HCT116 (cell line): ENCODE data around the gene PLB1. TPM values are rescaled to one million over a fixed set of nuclear protein-coding genes. Genes with fewer than 3 reads are reported as not detected.
A peak's percentile ranks its signal among the peaks of the same experiment; 100 is the strongest.

Experiments
- ATAC-seq: fragments of 200-7000 bp; cut with Tn5 transposase; 2 replicates; pipeline ENCODE4 v1.9.1; 2020; ENCODE audit warnings: mild to moderate bottlenecking, moderate library complexity
- BruUV-seq: library from RNA; stranded (reverse); fragments of 400-500 nt; replicated peaks from 2 replicates; lab custom pipeline; 2021; lab: Mats Ljungman, UMichigan
- CTCF ChIA-PET: fragments of 300-600 bp; sonication (Branson Sonifier 250); formaldehyde crosslinking; loops from one replicate; lab custom pipeline; 2021; ENCODE audit warnings: antibody characterized with exemption; lab: Charles Lee
- POLR2A ChIA-PET: fragments of 300-600, 350-600 bp; sonication (Branson Sonifier 250); formaldehyde crosslinking; loops from one replicate; lab custom pipeline; 2021; ENCODE audit warnings: antibody characterized with exemption; lab: Charles Lee
- RAD21 ChIA-PET, 2 experiments: fragments of 300-600 bp; sonication (Branson Sonifier 250); formaldehyde crosslinking; loops; one replicate each; lab custom pipeline; 2023; ENCODE audit warnings: low total read pairs in 2 of 2; ENCODE audit not compliant: uncharacterized antibody in 2 of 2, unreplicated experiment in 2 of 2, low non-redundant PET in 1 of 2; lab: Charles Lee
- DNase-seq: peaks from one replicate; pipeline ENCODE4 v3.0.0-alpha.2; 2010; ENCODE audit warnings: low read depth, low spot score
- H2AFZ ChIP-seq: fragments of 200-600 bp; shearing (Covaris generic), sonication (generic); 2 replicates; pipeline ENCODE4 v1.6.1; 2017; ENCODE audit warnings: low read depth, mixed run types, mixed read lengths, antibody characterized with exemption, low read length; ENCODE audit not compliant: poor library complexity, severe bottlenecking
- H3K27ac ChIP-seq: 2 replicates; pipeline ENCODE4 v1.5.1; 2012; ENCODE audit warnings: low read depth, low read length
- H3K27me3 ChIP-seq: fragments of 200-600 bp; sonication (generic); 2 replicates; pipeline ENCODE4 v1.6.1; 2016; ENCODE audit warnings: mixed run types, low read length, mixed read lengths; ENCODE audit not compliant: insufficient read depth
- H3K36me3 ChIP-seq, 2 experiments: fragments of 200-500 bp in 1 of 2; fragments of 200-600 bp in 1 of 2; sonication (Bioruptor generic) in 1 of 2; sonication (generic) in 1 of 2; 2 replicates each; pipeline versions ENCODE4 v1.5.1 to v1.6.1; 2014 to 2016; ENCODE audit warnings: low read length in 2 of 2, inconsistent platforms in 1 of 2, mixed read lengths in 1 of 2, mixed run types in 1 of 2; ENCODE audit not compliant: insufficient read depth in 2 of 2, control insufficient read depth in 1 of 2
- H3K4me1 ChIP-seq, 2 experiments: fragments of 200-600 bp in 1 of 2; sonication (generic) in 1 of 2; 2 replicates each; pipeline versions ENCODE4 v1.5.1 to v1.6.1; 2012 to 2017; ENCODE audit warnings: low read length in 2 of 2, inconsistent platforms in 1 of 2, mild to moderate bottlenecking in 1 of 2, mixed read lengths in 1 of 2, mixed run types in 1 of 2, moderate library complexity in 1 of 2; ENCODE audit not compliant: insufficient read depth in 2 of 2, control insufficient read depth in 1 of 2
- H3K4me2 ChIP-seq: fragments of 200-600 bp; sonication (generic); 2 replicates; pipeline ENCODE4 v1.6.1; 2017; ENCODE audit warnings: mixed run types, low read length, mixed read lengths
- H3K4me3 ChIP-seq, 2 experiments: fragments of 200-600 bp in 1 of 2; sonication (generic) in 1 of 2; replicated peaks in 1 of 2; 2 replicates each; pipeline ENCODE4 v1.5.1; 2011 to 2016; ENCODE audit warnings: low read length in 2 of 2, control low read depth in 1 of 2, low read depth in 1 of 2, mild to moderate bottlenecking in 1 of 2, mixed read lengths in 1 of 2, mixed run types in 1 of 2
- H3K79me2 ChIP-seq: fragments of 200-600 bp; sonication (generic); 2 replicates; pipeline ENCODE4 v1.6.1; 2017; ENCODE audit warnings: mild to moderate bottlenecking, mixed run types, low read length, moderate library complexity, mixed read lengths; ENCODE audit not compliant: insufficient read depth
- H3K9ac ChIP-seq: fragments of 200-600 bp; sonication (generic); 2 replicates; pipeline ENCODE4 v1.6.1; 2016; ENCODE audit warnings: low read length, mixed read lengths
- H3K9me2 ChIP-seq: fragments of 200-600 bp; sonication (generic), shearing (Covaris generic); 2 replicates; pipeline ENCODE4 v1.6.1; 2017; ENCODE audit warnings: mixed run types, mild to moderate bottlenecking, moderate library complexity; ENCODE audit not compliant: insufficient read depth
- H3K9me3 ChIP-seq, 2 experiments: fragments of 200-500 bp in 1 of 2; fragments of 200-600 bp in 1 of 2; sonication (Bioruptor generic) in 1 of 2; sonication (generic) in 1 of 2; 2 replicates each; pipeline ENCODE4 v1.6.1; 2014 to 2017; ENCODE audit warnings: low read length in 2 of 2, mixed read lengths in 2 of 2, inconsistent platforms in 1 of 2, low read depth in 1 of 2, mild to moderate bottlenecking in 1 of 2, mixed run types in 1 of 2, moderate library complexity in 1 of 2; ENCODE audit not compliant: control insufficient read depth in 1 of 2, insufficient read depth in 1 of 2
- H4K20me1 ChIP-seq: fragments of 200-600 bp; sonication (generic), shearing (Covaris generic); 2 replicates; pipeline ENCODE4 v1.6.1; 2017; ENCODE audit warnings: mixed run types, mild to moderate bottlenecking, moderate library complexity; ENCODE audit not compliant: insufficient read depth
- CBX3 ChIP-seq: IDR thresholded peaks from 2 replicates; pipeline ENCODE4 v1.6.1; 2012; ENCODE audit warnings: low read depth
- CEBPB ChIP-seq: IDR thresholded peaks from 2 replicates; pipeline ENCODE4 v1.6.1; 2012; ENCODE audit warnings: low read depth
- EGR1 ChIP-seq: IDR thresholded peaks from 2 replicates; pipeline ENCODE4 v1.6.1; 2012; ENCODE audit warnings: low read depth
- ELF1 ChIP-seq: IDR thresholded peaks from 2 replicates; pipeline ENCODE4 v1.6.1; 2012; ENCODE audit warnings: low read depth, borderline replicate concordance
- EZH2 ChIP-seq: fragments of 200-600 bp; sonication (generic); IDR thresholded peaks from 2 replicates; pipeline ENCODE4 v1.6.1; 2017; ENCODE audit warnings: antibody characterized with exemption, mixed run types
- EZH2phosphoT487 ChIP-seq: fragments of 200-600 bp; IDR thresholded peaks from 2 replicates; pipeline ENCODE4 v1.6.1; 2018; ENCODE audit warnings: antibody characterized with exemption, borderline replicate concordance
- FOSL1 ChIP-seq: IDR thresholded peaks from 2 replicates; pipeline ENCODE4 v1.6.1; 2012; ENCODE audit warnings: low read depth
- JUND ChIP-seq: IDR thresholded peaks from 2 replicates; pipeline ENCODE4 v1.6.1; 2012
- POLR2AphosphoS5 ChIP-seq: IDR thresholded peaks from 2 replicates; pipeline ENCODE4 v1.6.1; 2011; ENCODE audit warnings: mild to moderate bottlenecking, low read depth, low read length, moderate library complexity
- RAD21 ChIP-seq: IDR thresholded peaks from 2 replicates; pipeline ENCODE4 v1.6.1; 2012; ENCODE audit warnings: low read depth, mild to moderate bottlenecking
- SIN3A ChIP-seq: IDR thresholded peaks from 2 replicates; pipeline ENCODE4 v1.6.1; 2012; ENCODE audit warnings: low read depth
- SP1 ChIP-seq: IDR thresholded peaks from 2 replicates; pipeline ENCODE4 v1.6.1; 2012; ENCODE audit warnings: low read depth
- SRF ChIP-seq: IDR thresholded peaks from 2 replicates; pipeline ENCODE4 v1.6.1; 2012; ENCODE audit warnings: low read depth
- TCF7L2 ChIP-seq: IDR thresholded peaks from 2 replicates; pipeline ENCODE4 v1.7.0; 2011; ENCODE audit warnings: borderline replicate concordance, inconsistent platforms; ENCODE audit not compliant: insufficient read depth, insufficient read length; ENCODE audit errors: extremely low read depth
- YY1 ChIP-seq: IDR thresholded peaks from 2 replicates; pipeline ENCODE4 v1.6.1; 2011; ENCODE audit warnings: low read length, low read depth, moderate library complexity, mild to moderate bottlenecking; ENCODE audit not compliant: insufficient replicate concordance; ENCODE audit errors: extremely low read depth
- ZBTB33 ChIP-seq: IDR thresholded peaks from 2 replicates; pipeline ENCODE4 v1.6.1; 2011; ENCODE audit warnings: mild to moderate bottlenecking, low read length, moderate library complexity; ENCODE audit not compliant: insufficient replicate concordance; ENCODE audit errors: extremely low read depth
- ZFX ChIP-seq: fragments of 450-650 bp; IDR thresholded peaks from 2 replicates; pipeline ENCODE4 v1.6.1; 2017
- ZNF274 ChIP-seq: fragments of 200-500 bp; sonication (Bioruptor generic); IDR thresholded peaks from 2 replicates; pipeline ENCODE4 v1.6.1; 2014; ENCODE audit warnings: mild to moderate bottlenecking, low read depth, low read length, inconsistent platforms
- intact Hi-C: fragments of 100-400 bp; cut with micrococcal nuclease; formaldehyde crosslinking; loops from 2 replicates; pipeline ENCODE4 v1.10.0; 2022
- total RNA-seq: library from RNA; stranded (reverse); gene quantifications from one replicate; pipeline ENCODE4 v1.2.1, GENCODE V29; 2021; ENCODE audit not compliant: unreplicated experiment
- TF ChIP-seq, protein P1 (sequence below): IDR thresholded peaks from 2 replicates; pipeline ENCODE4 v1.6.1; 2012; ENCODE audit warnings: low read depth
- TF ChIP-seq, protein P2 (sequence below): IDR thresholded peaks from 2 replicates; pipeline ENCODE4 v1.6.1; 2012
- TF ChIP-seq, protein P3 (sequence below): IDR thresholded peaks from 2 replicates; pipeline ENCODE4 v1.6.1; 2012

PLB1 gene
- total RNA-seq, 1 experiment from 2014 or later = 0.49 TPM

DNA sequence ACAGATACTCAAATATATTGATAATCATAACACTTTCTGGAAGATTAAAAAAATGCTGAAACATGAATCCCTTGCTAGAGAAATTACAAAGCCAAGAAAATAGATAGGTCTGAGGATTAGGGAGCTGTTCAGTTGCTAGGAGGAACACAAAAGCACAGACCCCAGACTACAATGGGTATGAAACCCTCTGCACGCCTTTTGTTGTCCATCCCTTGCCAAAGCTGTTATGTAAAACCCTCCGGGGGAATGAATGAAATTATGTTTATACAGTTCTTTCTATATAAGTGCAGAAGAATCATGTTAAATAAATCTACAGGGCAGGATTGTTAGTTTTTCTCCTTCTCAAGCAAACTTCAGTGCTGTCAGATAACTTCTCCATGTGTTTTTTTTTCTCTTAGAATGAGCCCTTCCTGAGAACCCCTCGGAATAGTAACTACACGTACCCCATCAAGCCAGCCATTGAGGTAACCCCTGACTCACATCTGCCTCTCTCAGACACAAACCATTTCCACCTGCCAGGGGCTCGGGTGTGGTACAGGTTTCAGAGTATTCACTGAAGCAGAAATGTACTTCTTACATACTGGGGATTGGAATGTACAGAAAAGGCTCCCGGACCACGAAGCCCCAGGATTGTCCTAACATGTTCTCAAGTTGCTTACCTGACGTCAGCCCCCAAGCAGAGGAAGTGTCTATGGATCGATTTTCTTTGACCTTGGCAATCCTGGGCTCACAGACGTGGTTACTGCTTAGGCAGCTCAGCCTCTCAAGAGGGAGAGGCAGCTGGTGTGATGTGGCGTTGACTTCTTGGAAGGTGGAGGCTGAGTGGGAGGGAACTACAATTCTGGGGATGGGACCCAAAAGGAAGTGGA lies 118.0 kb downstream of the PLB1 start:
- H3K27ac ChIP-seq = no peak overlapping the region
- H4K20me1 ChIP-seq = no peaks in the 10 kb centered on the region
- no TSS peak for BruUV-seq
- RAD21 ChIA-PET = no interaction called here
- ATAC-seq (no peak), DNase-seq (peak; percentile 47)
- H3K9me2 ChIP-seq = no peaks in the 10 kb centered on the region
- POLR2A ChIA-PET = no interaction called here
- no peaks in the 10 kb centered on the region for H3K79me2 ChIP-seq
- no peak overlapping the region for H2AFZ ChIP-seq
- CTCF ChIA-PET = no interaction called here
- no peak overlapping the region for H3K9ac ChIP-seq
- no peaks in the 10 kb centered on the region for H3K27me3 ChIP-seq
- peaks cover 14 to 38% of the 10 kb centered on the region in 2 experiments for H3K4me1 ChIP-seq
- no peak overlapping the region for H3K4me3 ChIP-seq
- H3K9me3 ChIP-seq = no peaks in the 10 kb centered on the region
- H3K36me3 ChIP-seq = no peaks in the 10 kb centered on the region
- H3K4me2 ChIP-seq = peak overlapping the region; percentile 25
- intact Hi-C loops = no loop called here
- TF ChIP-seq TCF7L2 = peak; percentile 65
- TF ChIP-seq POLR2AphosphoS5 = no peak
- TF ChIP-seq, protein P1, sequence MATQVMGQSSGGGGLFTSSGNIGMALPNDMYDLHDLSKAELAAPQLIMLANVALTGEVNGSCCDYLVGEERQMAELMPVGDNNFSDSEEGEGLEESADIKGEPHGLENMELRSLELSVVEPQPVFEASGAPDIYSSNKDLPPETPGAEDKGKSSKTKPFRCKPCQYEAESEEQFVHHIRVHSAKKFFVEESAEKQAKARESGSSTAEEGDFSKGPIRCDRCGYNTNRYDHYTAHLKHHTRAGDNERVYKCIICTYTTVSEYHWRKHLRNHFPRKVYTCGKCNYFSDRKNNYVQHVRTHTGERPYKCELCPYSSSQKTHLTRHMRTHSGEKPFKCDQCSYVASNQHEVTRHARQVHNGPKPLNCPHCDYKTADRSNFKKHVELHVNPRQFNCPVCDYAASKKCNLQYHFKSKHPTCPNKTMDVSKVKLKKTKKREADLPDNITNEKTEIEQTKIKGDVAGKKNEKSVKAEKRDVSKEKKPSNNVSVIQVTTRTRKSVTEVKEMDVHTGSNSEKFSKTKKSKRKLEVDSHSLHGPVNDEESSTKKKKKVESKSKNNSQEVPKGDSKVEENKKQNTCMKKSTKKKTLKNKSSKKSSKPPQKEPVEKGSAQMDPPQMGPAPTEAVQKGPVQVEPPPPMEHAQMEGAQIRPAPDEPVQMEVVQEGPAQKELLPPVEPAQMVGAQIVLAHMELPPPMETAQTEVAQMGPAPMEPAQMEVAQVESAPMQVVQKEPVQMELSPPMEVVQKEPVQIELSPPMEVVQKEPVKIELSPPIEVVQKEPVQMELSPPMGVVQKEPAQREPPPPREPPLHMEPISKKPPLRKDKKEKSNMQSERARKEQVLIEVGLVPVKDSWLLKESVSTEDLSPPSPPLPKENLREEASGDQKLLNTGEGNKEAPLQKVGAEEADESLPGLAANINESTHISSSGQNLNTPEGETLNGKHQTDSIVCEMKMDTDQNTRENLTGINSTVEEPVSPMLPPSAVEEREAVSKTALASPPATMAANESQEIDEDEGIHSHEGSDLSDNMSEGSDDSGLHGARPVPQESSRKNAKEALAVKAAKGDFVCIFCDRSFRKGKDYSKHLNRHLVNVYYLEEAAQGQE = no peak
- no peak for TF ChIP-seq SRF
- no peak for TF ChIP-seq ZBTB33
- no peak for TF ChIP-seq SIN3A
- no peak for TF ChIP-seq EZH2phosphoT487
- TF ChIP-seq EZH2 = no peak
- TF ChIP-seq ZNF274 = no peak
- TF ChIP-seq CBX3 = no peak
- no peak for TF ChIP-seq YY1
- TF ChIP-seq ELF1 = no peak
- TF ChIP-seq CEBPB = no peak; the same call in 1 of the 2 replicates
- no peak for TF ChIP-seq ZFX
- TF ChIP-seq, protein P2, sequence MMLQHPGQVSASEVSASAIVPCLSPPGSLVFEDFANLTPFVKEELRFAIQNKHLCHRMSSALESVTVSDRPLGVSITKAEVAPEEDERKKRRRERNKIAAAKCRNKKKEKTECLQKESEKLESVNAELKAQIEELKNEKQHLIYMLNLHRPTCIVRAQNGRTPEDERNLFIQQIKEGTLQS = no peak
- TF ChIP-seq JUND = peak; percentile 43; the same call in 1 of the 2 replicates
- TF ChIP-seq FOSL1 = 0 out of 2 replicates have a peak, but pooled peaks have one; percentile 17
- TF ChIP-seq EGR1 = no peak
- TF ChIP-seq, protein P3, sequence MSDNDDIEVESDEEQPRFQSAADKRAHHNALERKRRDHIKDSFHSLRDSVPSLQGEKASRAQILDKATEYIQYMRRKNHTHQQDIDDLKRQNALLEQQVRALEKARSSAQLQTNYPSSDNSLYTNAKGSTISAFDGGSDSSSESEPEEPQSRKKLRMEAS = 0 out of 2 replicates have a peak, but pooled peaks have one; percentile 20
- no peak for TF ChIP-seq RAD21
- TF ChIP-seq SP1 = peak; percentile 50
